ENCODE measurements around the gene SACM1L.

Gene SACM1L

DNA sequence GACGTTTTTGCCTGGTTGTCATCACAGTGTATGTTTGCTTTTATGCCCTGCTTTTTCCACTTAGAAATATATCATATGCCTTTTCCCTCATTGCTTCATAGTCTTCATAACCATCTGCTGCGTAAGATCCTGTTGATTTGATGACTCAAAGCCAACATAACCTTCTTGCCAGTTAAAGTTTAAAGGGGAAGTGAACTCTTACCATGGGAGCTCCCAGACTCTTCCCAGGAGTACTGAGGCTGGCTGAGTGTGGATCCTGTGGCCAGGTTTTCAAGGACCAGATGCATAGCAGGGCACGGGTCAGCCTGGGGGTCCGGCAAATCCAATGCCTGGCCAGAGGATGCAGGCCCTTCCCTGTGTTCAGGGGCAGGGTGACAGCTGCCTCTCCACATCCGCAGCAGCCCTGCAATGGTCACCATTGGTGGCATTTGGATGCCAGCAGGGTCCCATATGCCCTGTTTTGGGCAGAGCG is 42.0 kb upstream of the SACM1L start (continued):
- TF ChIP-seq ISL1 (CRISPR knock-in tag; IDR thresholded peaks at IDR 0.05) = no peak
- TF ChIP-seq, protein P1, sequence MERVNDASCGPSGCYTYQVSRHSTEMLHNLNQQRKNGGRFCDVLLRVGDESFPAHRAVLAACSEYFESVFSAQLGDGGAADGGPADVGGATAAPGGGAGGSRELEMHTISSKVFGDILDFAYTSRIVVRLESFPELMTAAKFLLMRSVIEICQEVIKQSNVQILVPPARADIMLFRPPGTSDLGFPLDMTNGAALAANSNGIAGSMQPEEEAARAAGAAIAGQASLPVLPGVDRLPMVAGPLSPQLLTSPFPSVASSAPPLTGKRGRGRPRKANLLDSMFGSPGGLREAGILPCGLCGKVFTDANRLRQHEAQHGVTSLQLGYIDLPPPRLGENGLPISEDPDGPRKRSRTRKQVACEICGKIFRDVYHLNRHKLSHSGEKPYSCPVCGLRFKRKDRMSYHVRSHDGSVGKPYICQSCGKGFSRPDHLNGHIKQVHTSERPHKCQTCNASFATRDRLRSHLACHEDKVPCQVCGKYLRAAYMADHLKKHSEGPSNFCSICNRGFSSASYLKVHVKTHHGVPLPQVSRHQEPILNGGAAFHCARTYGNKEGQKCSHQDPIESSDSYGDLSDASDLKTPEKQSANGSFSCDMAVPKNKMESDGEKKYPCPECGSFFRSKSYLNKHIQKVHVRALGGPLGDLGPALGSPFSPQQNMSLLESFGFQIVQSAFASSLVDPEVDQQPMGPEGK (CRISPR knock-in tag; IDR thresholded peaks at IDR 0.05; ENCODE audit: borderline replicate concordance) = no peak
- TF ChIP-seq OSR1 (CRISPR knock-in tag; IDR thresholded peaks at IDR 0.05) = no peak
- TF ChIP-seq ZNF70 (CRISPR knock-in tag; IDR thresholded peaks at IDR 0.05) = no peak
- no peak for TF ChIP-seq TCF4 (CRISPR knock-in tag; IDR thresholded peaks at IDR 0.05; ENCODE audit: borderline replicate concordance)

DNA sequence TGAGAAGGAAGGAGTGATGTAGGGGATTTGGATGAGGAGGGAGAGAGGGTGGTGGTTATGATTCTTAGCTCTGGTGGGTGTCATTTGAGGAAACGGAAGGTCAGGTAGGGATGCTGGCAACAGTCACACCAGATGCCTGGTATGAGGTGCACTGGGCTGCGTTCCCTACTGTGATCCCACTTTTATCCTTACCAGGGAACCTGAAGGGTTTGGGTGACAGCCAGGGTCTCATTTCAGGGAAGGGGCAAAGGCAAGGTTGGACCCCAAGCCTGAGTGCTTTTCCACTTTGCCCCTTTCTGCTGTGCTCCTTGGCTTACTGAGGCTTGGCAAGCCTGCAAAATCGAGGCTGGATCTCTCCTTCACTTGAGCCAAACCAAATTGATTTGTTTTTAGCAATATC is 36.0 kb upstream of the SACM1L start:
- TF ChIP-seq TOX (CRISPR knock-in tag; IDR thresholded peaks at IDR 0.05; ENCODE audit: borderline replicate concordance) (no peak), PPARA (CRISPR knock-in tag; IDR thresholded peaks at IDR 0.05; ENCODE audit: borderline replicate concordance) (no peak), TCF4 (CRISPR knock-in tag; IDR thresholded peaks at IDR 0.05; ENCODE audit: borderline replicate concordance) (no peak), ESRRG (CRISPR knock-in tag; IDR thresholded peaks at IDR 0.05) (no peak), ZNF8 (CRISPR knock-in tag; IDR thresholded peaks at IDR 0.05) (no peak), ISL1 (CRISPR knock-in tag; IDR thresholded peaks at IDR 0.05) (no peak), ZNF565 (CRISPR knock-in tag; conservative IDR thresholded peaks at IDR 0.05; ENCODE audit: low read depth) (no peak)
- TF ChIP-seq, protein P2, sequence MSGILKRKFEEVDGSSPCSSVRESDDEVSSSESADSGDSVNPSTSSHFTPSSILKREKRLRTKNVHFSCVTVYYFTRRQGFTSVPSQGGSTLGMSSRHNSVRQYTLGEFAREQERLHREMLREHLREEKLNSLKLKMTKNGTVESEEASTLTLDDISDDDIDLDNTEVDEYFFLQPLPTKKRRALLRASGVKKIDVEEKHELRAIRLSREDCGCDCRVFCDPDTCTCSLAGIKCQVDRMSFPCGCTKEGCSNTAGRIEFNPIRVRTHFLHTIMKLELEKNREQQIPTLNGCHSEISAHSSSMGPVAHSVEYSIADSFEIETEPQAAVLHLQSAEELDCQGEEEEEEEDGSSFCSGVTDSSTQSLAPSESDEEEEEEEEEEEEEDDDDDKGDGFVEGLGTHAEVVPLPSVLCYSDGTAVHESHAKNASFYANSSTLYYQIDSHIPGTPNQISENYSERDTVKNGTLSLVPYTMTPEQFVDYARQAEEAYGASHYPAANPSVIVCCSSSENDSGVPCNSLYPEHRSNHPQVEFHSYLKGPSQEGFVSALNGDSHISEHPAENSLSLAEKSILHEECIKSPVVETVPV (CRISPR knock-in tag; IDR thresholded peaks at IDR 0.05) = no peak
- ATAC-seq = no peak

DNA sequence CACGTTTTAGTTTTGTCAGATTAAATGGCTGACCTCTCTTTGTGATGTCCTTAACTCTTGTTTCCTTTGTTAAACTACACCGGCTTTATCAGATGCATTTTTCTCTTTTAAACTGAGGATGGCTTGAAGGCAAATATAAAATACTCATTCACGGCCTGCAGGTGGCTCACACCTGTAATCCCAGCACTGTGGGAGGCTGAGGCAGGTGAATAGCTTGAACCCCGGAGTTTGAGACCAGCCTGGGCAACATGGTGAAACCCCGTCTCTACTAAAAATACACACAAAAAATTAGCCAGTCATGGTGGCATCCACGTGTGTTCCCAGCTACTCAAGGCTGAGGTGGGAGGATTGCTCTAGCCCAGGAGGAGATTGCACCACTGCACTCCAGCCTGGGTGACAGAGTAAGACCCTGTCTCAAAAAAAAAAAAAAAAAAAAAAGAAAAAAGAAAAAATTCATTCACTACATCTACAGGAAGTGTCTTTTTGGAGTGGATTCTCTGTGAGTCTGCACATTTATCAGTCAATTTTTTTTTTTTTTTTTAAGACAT is 34.7 kb upstream of the SACM1L start:
- TF ChIP-seq, protein P2 (CRISPR knock-in tag; IDR thresholded peaks at IDR 0.05) = no peak
- TF ChIP-seq, protein P3, sequence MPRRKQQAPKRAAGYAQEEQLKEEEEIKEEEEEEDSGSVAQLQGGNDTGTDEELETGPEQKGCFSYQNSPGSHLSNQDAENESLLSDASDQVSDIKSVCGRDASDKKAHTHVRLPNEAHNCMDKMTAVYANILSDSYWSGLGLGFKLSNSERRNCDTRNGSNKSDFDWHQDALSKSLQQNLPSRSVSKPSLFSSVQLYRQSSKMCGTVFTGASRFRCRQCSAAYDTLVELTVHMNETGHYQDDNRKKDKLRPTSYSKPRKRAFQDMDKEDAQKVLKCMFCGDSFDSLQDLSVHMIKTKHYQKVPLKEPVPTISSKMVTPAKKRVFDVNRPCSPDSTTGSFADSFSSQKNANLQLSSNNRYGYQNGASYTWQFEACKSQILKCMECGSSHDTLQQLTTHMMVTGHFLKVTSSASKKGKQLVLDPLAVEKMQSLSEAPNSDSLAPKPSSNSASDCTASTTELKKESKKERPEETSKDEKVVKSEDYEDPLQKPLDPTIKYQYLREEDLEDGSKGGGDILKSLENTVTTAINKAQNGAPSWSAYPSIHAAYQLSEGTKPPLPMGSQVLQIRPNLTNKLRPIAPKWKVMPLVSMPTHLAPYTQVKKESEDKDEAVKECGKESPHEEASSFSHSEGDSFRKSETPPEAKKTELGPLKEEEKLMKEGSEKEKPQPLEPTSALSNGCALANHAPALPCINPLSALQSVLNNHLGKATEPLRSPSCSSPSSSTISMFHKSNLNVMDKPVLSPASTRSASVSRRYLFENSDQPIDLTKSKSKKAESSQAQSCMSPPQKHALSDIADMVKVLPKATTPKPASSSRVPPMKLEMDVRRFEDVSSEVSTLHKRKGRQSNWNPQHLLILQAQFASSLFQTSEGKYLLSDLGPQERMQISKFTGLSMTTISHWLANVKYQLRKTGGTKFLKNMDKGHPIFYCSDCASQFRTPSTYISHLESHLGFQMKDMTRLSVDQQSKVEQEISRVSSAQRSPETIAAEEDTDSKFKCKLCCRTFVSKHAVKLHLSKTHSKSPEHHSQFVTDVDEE (CRISPR knock-in tag; IDR thresholded peaks at IDR 0.05) = no peak
- no peak for TF ChIP-seq TOX (CRISPR knock-in tag; IDR thresholded peaks at IDR 0.05; ENCODE audit: borderline replicate concordance)
- no peak for TF ChIP-seq ZNF8 (CRISPR knock-in tag; IDR thresholded peaks at IDR 0.05)
- TF ChIP-seq TCF4 (CRISPR knock-in tag; IDR thresholded peaks at IDR 0.05; ENCODE audit: borderline replicate concordance) = no peak
- no peak for TF ChIP-seq ARNTL (CRISPR knock-in tag; IDR thresholded peaks at IDR 0.05; ENCODE audit: borderline replicate concordance, low read depth)
- no peak for TF ChIP-seq ZNF565 (CRISPR knock-in tag; conservative IDR thresholded peaks at IDR 0.05; ENCODE audit: low read depth)
- TF ChIP-seq RARB (CRISPR knock-in tag; IDR thresholded peaks at IDR 0.05) = no peak
- TF ChIP-seq BACH2 (CRISPR knock-in tag; IDR thresholded peaks at IDR 0.05; ENCODE audit: borderline replicate concordance) = no peak
- TF ChIP-seq, protein P4, sequence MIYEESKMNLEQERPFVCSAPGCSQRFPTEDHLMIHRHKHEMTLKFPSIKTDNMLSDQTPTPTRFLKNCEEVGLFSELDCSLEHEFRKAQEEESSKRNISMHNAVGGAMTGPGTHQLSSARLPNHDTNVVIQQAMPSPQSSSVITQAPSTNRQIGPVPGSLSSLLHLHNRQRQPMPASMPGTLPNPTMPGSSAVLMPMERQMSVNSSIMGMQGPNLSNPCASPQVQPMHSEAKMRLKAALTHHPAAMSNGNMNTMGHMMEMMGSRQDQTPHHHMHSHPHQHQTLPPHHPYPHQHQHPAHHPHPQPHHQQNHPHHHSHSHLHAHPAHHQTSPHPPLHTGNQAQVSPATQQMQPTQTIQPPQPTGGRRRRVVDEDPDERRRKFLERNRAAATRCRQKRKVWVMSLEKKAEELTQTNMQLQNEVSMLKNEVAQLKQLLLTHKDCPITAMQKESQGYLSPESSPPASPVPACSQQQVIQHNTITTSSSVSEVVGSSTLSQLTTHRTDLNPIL (CRISPR knock-in tag; IDR thresholded peaks at IDR 0.05; ENCODE audit: low read depth) = no peak
- ATAC-seq = no peak

DNA sequence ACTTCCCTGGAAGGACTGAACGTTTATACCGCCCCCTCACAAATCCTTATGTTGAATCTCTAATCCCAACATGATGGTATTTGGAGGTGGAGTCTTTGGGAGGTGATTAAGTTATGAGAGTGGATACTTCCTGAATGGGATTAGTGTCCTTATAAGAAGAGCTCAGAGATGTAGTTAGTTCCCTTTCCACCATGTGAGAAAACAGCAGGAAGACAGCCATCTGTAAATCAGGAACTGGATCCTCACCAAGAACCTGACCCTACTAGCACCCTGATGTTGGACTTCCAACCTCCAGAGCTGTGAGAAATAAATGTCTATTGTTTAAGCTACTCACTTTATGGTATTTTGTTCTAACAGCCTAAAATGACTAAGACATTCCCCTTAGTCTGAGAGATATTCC is 33.3 kb upstream of the SACM1L start:
- no peak for ATAC-seq
- TF ChIP-seq RARB (CRISPR knock-in tag; IDR thresholded peaks at IDR 0.05) (no peak), GLIS3 (CRISPR knock-in tag; IDR thresholded peaks at IDR 0.05) (no peak), ZC3H10 (CRISPR knock-in tag; IDR thresholded peaks at IDR 0.05) (no peak), ZNF70 (CRISPR knock-in tag; IDR thresholded peaks at IDR 0.05) (no peak), PPARA (CRISPR knock-in tag; IDR thresholded peaks at IDR 0.05; ENCODE audit: borderline replicate concordance) (no peak), CSDC2 (CRISPR knock-in tag; IDR thresholded peaks at IDR 0.05) (no peak), ZNF565 (CRISPR knock-in tag; conservative IDR thresholded peaks at IDR 0.05; ENCODE audit: low read depth) (no peak), BACH2 (CRISPR knock-in tag; IDR thresholded peaks at IDR 0.05; ENCODE audit: borderline replicate concordance) (no peak), ZNF8 (CRISPR knock-in tag; IDR thresholded peaks at IDR 0.05) (no peak), TCF4 (CRISPR knock-in tag; IDR thresholded peaks at IDR 0.05; ENCODE audit: borderline replicate concordance) (no peak), ZFP3 (CRISPR knock-in tag; IDR thresholded peaks at IDR 0.05) (no peak)
- TF ChIP-seq, protein P4 (CRISPR knock-in tag; IDR thresholded peaks at IDR 0.05; ENCODE audit: low read depth) = no peak
- TF ChIP-seq, protein P2 (CRISPR knock-in tag; IDR thresholded peaks at IDR 0.05) = no peak
